22Rv1 (cell line): ENCODE results near the gene XIRP1.

Source experiments
- ZFX ChIP-seq: fragments of 450-650 bp; IDR thresholded peaks from 2 replicates; pipeline ENCODE4 v1.6.1; 2017; ENCODE audit warnings: antibody characterized with exemption, borderline replicate concordance
- TF ChIP-seq, protein P1 (sequence below): fragments of 450-650 bp; IDR thresholded peaks from 2 replicates; pipeline ENCODE4 v1.5.1; 2017; ENCODE audit warnings: mild to moderate bottlenecking

- TF ChIP-seq ZFX: no peak
- TF ChIP-seq, protein P1, sequence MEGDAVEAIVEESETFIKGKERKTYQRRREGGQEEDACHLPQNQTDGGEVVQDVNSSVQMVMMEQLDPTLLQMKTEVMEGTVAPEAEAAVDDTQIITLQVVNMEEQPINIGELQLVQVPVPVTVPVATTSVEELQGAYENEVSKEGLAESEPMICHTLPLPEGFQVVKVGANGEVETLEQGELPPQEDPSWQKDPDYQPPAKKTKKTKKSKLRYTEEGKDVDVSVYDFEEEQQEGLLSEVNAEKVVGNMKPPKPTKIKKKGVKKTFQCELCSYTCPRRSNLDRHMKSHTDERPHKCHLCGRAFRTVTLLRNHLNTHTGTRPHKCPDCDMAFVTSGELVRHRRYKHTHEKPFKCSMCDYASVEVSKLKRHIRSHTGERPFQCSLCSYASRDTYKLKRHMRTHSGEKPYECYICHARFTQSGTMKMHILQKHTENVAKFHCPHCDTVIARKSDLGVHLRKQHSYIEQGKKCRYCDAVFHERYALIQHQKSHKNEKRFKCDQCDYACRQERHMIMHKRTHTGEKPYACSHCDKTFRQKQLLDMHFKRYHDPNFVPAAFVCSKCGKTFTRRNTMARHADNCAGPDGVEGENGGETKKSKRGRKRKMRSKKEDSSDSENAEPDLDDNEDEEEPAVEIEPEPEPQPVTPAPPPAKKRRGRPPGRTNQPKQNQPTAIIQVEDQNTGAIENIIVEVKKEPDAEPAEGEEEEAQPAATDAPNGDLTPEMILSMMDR: no peak
Measured at GRCh38 chr3:39135170-39135805, 57.1 kb downstream of the XIRP1 start.
